Uterus (tissue), 4 donors: ENCODE results near the gene PAPPA2. TPM values are rescaled to one million over a fixed set of nuclear protein-coding genes. Genes with fewer than 3 reads are reported as not detected.

Experiments
- DNase-seq, 2 donors: peaks; one replicate each; pipeline ENCODE4 v3.0.0-alpha.2; 2019 to 2020
- H3K27ac ChIP-seq, 2 donors: fragments of 200-600 bp; sonication (generic); 1 replicate in 1 of 2; 2 replicates in 1 of 2; pipeline ENCODE4 v1.5.1; 2016 to 2018
- H3K27me3 ChIP-seq, 2 donors: fragments of 200-600 bp; sonication (generic); one replicate each; pipeline ENCODE4 v1.5.1; 2018 to 2019; ENCODE audit warnings: control low read depth in 1 of 2
- H3K36me3 ChIP-seq, 2 donors: fragments of 200-600 bp; sonication (generic); one replicate each; pipeline ENCODE4 v1.5.1; 2019; ENCODE audit warnings: control low read depth in 1 of 2
- H3K4me1 ChIP-seq, 2 donors: fragments of 200-600 bp; sonication (generic); one replicate each; pipeline ENCODE4 v1.5.1; 2018 to 2019; ENCODE audit warnings: control low read depth in 1 of 2
- H3K4me3 ChIP-seq, 2 donors: fragments of 200-600 bp; sonication (generic); 1 replicate in 1 of 2; 2 replicates in 1 of 2; pipeline ENCODE4 v1.5.1; 2018 to 2019; ENCODE audit warnings: mild to moderate bottlenecking in 1 of 2
- H3K9me3 ChIP-seq, 2 donors: fragments of 200-600 bp; sonication (generic); one replicate each; pipeline ENCODE4 v1.5.1; 2019; ENCODE audit warnings: control low read depth in 1 of 2
- POLR2A ChIP-seq, 2 donors: fragments of 450-650 bp; IDR thresholded peaks; one replicate each; pipeline ENCODE4 v1.6.1; 2016; ENCODE audit warnings: antibody characterized with exemption in 2 of 2, mild to moderate bottlenecking in 1 of 2, moderate library complexity in 1 of 2
- intact Hi-C: fragments of 100-400 bp; cut with DNase I; formaldehyde crosslinking; loops from one replicate; pipeline ENCODE4 v1.15.1; 2023; ENCODE audit warnings: low total_unique reads
- total RNA-seq, 4 donors: library from RNA; depleted of rRNA in 3 of 4; stranded (reverse); fragments of >200 nt in 3 of 4; gene quantifications; one replicate each; pipeline versions ENCODE4 v1.1.0 to v1.2.4, GENCODE V29; 2014 to 2023
- TF ChIP-seq, protein P1 (sequence below), 4 experiments: fragments of 200-600 bp in 2 of 4; fragments of 450-650 bp in 2 of 4; sonication (generic) in 2 of 4; IDR thresholded peaks; one replicate each; pipeline ENCODE4 v1.5.1; 2016 to 2019; ENCODE audit warnings: antibody characterized with exemption in 4 of 4, mild to moderate bottlenecking in 2 of 4, moderate library complexity in 1 of 4
- donor health status: DM: yes; HTN: yes; CAD: no.

PAPPA2 gene
- total RNA-seq, 4 donors from 2014 or later: 0.51 to 4.0 (median 0.73) TPM; not detected in 1

DNA sequence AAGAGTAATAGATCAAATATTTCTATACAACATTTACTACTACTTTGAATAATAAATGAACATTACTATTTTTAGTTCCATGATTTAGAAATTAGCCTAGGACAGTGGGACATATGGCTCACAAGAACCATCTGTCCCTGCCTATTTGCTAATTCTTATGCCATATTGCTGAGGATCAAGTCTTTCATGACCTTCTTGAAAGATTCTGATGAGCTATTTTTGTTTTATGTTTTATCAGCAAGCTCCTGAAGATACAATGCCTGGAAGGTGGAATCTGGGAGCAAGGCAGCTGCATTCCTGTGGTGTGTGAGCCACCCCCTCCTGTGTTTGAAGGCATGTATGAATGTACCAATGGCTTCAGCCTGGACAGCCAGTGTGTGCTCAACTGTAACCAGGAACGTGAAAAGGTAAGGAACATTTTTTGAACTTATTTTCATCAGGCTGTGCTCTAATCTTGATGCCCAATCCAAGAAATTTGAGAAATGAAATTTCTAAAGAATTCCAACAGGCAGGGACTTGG lies 326.7 kb downstream of the PAPPA2 start:
- no peak for DNase-seq
- H3K4me1 ChIP-seq: no peaks in the 10 kb centered on the region
- H3K27ac ChIP-seq: no peak overlapping the region
- no peak overlapping the region for H3K4me3 ChIP-seq
- H3K36me3 ChIP-seq: no peaks in the 10 kb centered on the region
- TF ChIP-seq POLR2A (IDR thresholded peaks at IDR 0.05): no peak
- TF ChIP-seq, protein P1, sequence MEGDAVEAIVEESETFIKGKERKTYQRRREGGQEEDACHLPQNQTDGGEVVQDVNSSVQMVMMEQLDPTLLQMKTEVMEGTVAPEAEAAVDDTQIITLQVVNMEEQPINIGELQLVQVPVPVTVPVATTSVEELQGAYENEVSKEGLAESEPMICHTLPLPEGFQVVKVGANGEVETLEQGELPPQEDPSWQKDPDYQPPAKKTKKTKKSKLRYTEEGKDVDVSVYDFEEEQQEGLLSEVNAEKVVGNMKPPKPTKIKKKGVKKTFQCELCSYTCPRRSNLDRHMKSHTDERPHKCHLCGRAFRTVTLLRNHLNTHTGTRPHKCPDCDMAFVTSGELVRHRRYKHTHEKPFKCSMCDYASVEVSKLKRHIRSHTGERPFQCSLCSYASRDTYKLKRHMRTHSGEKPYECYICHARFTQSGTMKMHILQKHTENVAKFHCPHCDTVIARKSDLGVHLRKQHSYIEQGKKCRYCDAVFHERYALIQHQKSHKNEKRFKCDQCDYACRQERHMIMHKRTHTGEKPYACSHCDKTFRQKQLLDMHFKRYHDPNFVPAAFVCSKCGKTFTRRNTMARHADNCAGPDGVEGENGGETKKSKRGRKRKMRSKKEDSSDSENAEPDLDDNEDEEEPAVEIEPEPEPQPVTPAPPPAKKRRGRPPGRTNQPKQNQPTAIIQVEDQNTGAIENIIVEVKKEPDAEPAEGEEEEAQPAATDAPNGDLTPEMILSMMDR (IDR thresholded peaks at IDR 0.05): no peak
- intact Hi-C loops: no loop called here
- no peaks in the 10 kb centered on the region for H3K9me3 ChIP-seq
- no peaks in the 10 kb centered on the region for H3K27me3 ChIP-seq

DNA sequence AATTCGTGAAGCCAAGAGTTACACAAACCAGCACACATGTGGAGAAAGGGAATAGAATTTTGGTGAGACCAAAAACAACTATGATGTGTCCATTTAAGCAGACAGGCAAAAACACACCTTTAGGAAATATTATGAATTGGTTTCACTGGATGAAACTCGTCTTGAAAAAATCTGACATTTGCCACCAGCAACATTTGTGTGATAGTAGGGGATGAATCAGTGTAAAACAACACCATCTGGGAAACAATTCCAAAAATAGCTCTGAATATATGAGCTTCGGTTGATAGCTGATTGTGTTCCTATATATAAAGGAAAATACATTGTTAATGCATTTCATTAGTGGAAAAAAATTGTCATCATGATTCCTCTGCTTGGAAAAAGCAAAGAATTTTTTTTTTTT lies 327.8 kb downstream of the PAPPA2 start:
- no peaks in the 10 kb centered on the region for H3K27me3 ChIP-seq
- no peak overlapping the region for H3K4me3 ChIP-seq
- no peaks in the 10 kb centered on the region for H3K36me3 ChIP-seq
- no peak overlapping the region for H3K27ac ChIP-seq
- H3K9me3 ChIP-seq: no peaks in the 10 kb centered on the region
- intact Hi-C loops: no loop called here
- TF ChIP-seq, protein P1 (IDR thresholded peaks at IDR 0.05): no peak
- no peak for TF ChIP-seq POLR2A (IDR thresholded peaks at IDR 0.05)
- DNase-seq: no peak
- H3K4me1 ChIP-seq: no peaks in the 10 kb centered on the region

DNA sequence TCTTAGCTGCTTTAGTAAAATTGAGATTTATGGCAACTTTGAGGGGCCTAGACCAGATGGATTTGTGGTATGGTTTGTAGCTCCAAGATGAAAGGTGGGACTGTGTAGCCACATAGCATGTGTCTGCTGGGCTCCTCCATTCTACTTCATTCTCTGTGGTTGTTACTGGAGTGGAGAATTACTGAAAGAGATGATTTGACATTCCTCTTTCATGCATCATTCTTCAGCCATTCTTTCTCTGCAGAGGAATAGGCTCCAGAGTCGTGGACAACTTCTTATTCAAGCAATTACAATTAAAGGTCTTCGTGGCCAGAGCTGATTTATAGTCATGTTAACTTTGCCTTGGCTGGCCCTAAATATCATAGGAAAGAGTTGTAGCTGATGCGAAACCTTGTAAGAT lies 328.9 kb downstream of the PAPPA2 start:
- H3K9me3 ChIP-seq: no peaks in the 10 kb centered on the region
- intact Hi-C loops: no loop called here
- H3K4me3 ChIP-seq: no peak overlapping the region
- H3K4me1 ChIP-seq: no peaks in the 10 kb centered on the region
- TF ChIP-seq POLR2A (IDR thresholded peaks at IDR 0.05): no peak
- TF ChIP-seq, protein P1 (IDR thresholded peaks at IDR 0.05): no peak
- no peaks in the 10 kb centered on the region for H3K36me3 ChIP-seq
- no peak for DNase-seq
- no peaks in the 10 kb centered on the region for H3K27me3 ChIP-seq
- no peak overlapping the region for H3K27ac ChIP-seq

DNA sequence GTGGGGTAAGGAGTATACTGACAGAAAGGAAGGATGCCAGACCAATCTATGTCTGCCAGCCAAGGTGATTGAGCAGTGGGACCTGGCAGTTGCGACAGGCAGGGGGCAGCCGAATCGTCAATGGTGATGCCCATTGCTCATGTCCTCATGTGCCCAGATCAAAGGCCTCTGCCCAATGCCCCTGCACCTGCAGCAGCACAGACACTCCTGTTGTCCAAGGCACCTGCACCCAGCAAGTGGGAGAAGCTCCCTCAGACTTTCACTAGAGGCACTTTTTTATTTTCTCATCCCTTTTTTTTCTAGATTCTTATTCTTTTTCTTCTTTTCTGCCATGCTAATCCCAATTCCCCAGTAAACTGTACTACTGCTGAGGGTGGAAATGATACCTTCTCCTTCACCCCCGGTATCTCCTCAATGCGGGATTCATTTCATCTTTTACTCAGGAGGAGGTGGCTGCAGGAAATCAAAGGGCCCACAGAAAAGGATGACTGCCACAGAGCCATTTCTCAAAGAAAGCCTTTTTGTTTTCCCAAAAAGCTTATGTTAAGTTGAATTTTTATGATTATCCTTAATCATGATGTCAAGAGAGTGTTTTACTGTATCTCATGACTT lies 332.0 kb downstream of the PAPPA2 start:
- no peak overlapping the region for H3K4me3 ChIP-seq
- DNase-seq: no peak

DNA sequence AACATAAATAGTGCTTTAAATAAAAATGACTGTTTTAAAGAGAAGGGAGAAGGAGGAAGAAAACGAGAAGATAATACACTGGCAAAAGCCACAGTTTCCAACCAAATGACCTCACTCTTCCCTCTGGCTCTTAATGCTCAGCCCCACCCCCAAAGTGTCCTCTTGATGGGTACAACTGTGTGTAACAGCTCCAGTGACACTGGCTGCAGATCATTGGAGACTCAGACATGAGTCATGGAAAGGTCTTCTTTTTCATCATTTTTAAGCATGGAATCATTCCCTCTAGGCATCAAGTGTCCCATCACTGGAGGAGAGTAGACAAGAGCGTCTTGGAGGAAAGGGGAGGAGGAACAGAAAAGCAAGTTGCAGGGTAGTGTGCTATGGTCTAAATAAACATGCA lies 333.0 kb downstream of the PAPPA2 start:
- TF ChIP-seq POLR2A (IDR thresholded peaks at IDR 0.05): no peak
- TF ChIP-seq, protein P1 (IDR thresholded peaks at IDR 0.05): no peak
- H3K4me3 ChIP-seq: no peak overlapping the region
- H3K27me3 ChIP-seq: no peaks in the 10 kb centered on the region
- H3K36me3 ChIP-seq: no peaks in the 10 kb centered on the region
- H3K9me3 ChIP-seq: no peaks in the 10 kb centered on the region
- intact Hi-C loops: no loop called here
- DNase-seq: no peak
- H3K4me1 ChIP-seq: peaks cover 0 to 7% of the 10 kb centered on the region in 2 donors
- no peak overlapping the region for H3K27ac ChIP-seq

More for the DNA sequence above, 332.0 kb downstream of the PAPPA2 start:
- intact Hi-C loops: no loop called here
- H3K27ac ChIP-seq: no peak overlapping the region
- H3K9me3 ChIP-seq: no peaks in the 10 kb centered on the region
- no peaks in the 10 kb centered on the region for H3K27me3 ChIP-seq
- no peaks in the 10 kb centered on the region for H3K36me3 ChIP-seq
- no peaks in the 10 kb centered on the region for H3K4me1 ChIP-seq
- TF ChIP-seq, protein P1 (IDR thresholded peaks at IDR 0.05): no peak
- no peak for TF ChIP-seq POLR2A (IDR thresholded peaks at IDR 0.05)
